Activated T-helper 1 cell treated with Interleukin-2 at 50 U/mL for 16 hours (primary cell): Measurements from ENCODE around the gene MYH11.
"Not testable (repeated sequence)": the region's sequence is repeated elsewhere in the genome, so short reads cannot be mapped to it uniquely, and the experiment has no call there.

ENCODE experiments used
- DNase-seq: peaks from one replicate; pipeline ENCODE4 v3.0.0-alpha.2; 2020; ENCODE audit warnings: low read depth

The MYH11 gene

GRCh38 chr16:15839204-15839603 is 17.6 kb downstream of the MYH11 start:
- DNase-seq: not testable (repeated sequence)

- DNase-seq: no peak
These were observed 19.1 kb downstream of the MYH11 start for GRCh38 chr16:15837761-15838160.

GRCh38 chr16:15836965-15837611 is 19.7 kb downstream of the MYH11 start:
- no peak for DNase-seq

- DNase-seq: no peak
These were observed 20.8 kb downstream of the MYH11 start for GRCh38 chr16:15836074-15836473.

- no peak for DNase-seq
These were observed 21.5 kb downstream of the MYH11 start for GRCh38 chr16:15835136-15835878.

- DNase-seq: no peak
These were observed 22.3 kb downstream of the MYH11 start for GRCh38 chr16:15834502-15834901.

- DNase-seq: no peak
These were observed 23.3 kb downstream of the MYH11 start for GRCh38 chr16:15833541-15833940.

- DNase-seq: no peak
These were observed 24.6 kb downstream of the MYH11 start for GRCh38 chr16:15832241-15832640.

GRCh38 chr16:15830832-15831451 is 25.9 kb downstream of the MYH11 start:
- DNase-seq: no peak

GRCh38 chr16:15829460-15829859 is 27.4 kb downstream of the MYH11 start:
- no peak for DNase-seq

GRCh38 chr16:15827709-15828343 is 29.0 kb downstream of the MYH11 start:
- DNase-seq: no peak

GRCh38 chr16:15827299-15827698 is 29.5 kb downstream of the MYH11 start:
- DNase-seq: no peak

GRCh38 chr16:15825750-15826305 is 31.0 kb downstream of the MYH11 start:
- DNase-seq: no peak

- no peak for DNase-seq
These were observed 33.9 kb downstream of the MYH11 start for GRCh38 chr16:15822957-15823356.

GRCh38 chr16:15820837-15821236 is 36.0 kb downstream of the MYH11 start:
- no peak for DNase-seq

- DNase-seq: no peak
These were observed 37.8 kb downstream of the MYH11 start for GRCh38 chr16:15819046-15819445.

- no peak for DNase-seq
These were observed 39.4 kb downstream of the MYH11 start for GRCh38 chr16:15817446-15817845.

- no peak for DNase-seq
These were observed 40.6 kb downstream of the MYH11 start for GRCh38 chr16:15816228-15816627.

GRCh38 chr16:15812401-15812750 is 44.5 kb downstream of the MYH11 start:
- not testable (repeated sequence) for DNase-seq

- DNase-seq: no peak
These were observed 45.1 kb downstream of the MYH11 start for GRCh38 chr16:15811481-15812400.

GRCh38 chr16:15810949-15811348 is 45.9 kb downstream of the MYH11 start:
- no peak for DNase-seq
